Keratinocyte (primary cell): ENCODE results near the gene BLCAP. TPM values are rescaled to one million over a fixed set of nuclear protein-coding genes. Genes with fewer than 3 reads are reported as not detected.

Experiments used
- DNase-seq: peaks from one replicate; pipeline ENCODE4 v3.0.0-alpha.2; 2011; ENCODE audit warnings: low read depth, missing footprints, low spot score
- FAIRE-seq: peaks from 2 replicates; lab custom pipeline; 2011; peaks lifted over from hg19 to GRCh38; lab: Jason Lieb, UNC
- H2AFZ ChIP-seq: 2 replicates; pipeline ENCODE4 v1.6.0; 2012; ENCODE audit warnings: low read length, control low read depth, inconsistent platforms; ENCODE audit not compliant: control insufficient read depth
- H3K27ac ChIP-seq: 2 replicates; pipeline ENCODE4 v1.5.1; 2011; ENCODE audit warnings: low read length; ENCODE audit not compliant: control insufficient read depth, insufficient read depth
- H3K27me3 ChIP-seq: 3 replicates; pipeline ENCODE4 v1.6.0; 2011; ENCODE audit warnings: low read length; ENCODE audit not compliant: control insufficient read depth, insufficient read depth; ENCODE audit errors: extremely low read depth
- H3K36me3 ChIP-seq, 2 experiments: 2 replicates in 1 of 2; 3 replicates in 1 of 2; pipeline ENCODE4 v1.5.1; 2011; ENCODE audit warnings: low read length in 2 of 2, mild to moderate bottlenecking in 1 of 2; ENCODE audit not compliant: control insufficient read depth in 2 of 2, insufficient read depth in 2 of 2; ENCODE audit errors: extremely low read depth in 1 of 2
- H3K4me1 ChIP-seq: 3 replicates; pipeline ENCODE4 v1.5.1; 2011; ENCODE audit warnings: low read length; ENCODE audit not compliant: control insufficient read depth, insufficient read depth; ENCODE audit errors: extremely low read depth
- H3K4me2 ChIP-seq: 3 replicates; pipeline ENCODE4 v1.6.0; 2011; ENCODE audit warnings: low read depth, low read length; ENCODE audit not compliant: control insufficient read depth, insufficient read depth; ENCODE audit errors: extremely low read depth
- H3K4me3 ChIP-seq, 3 experiments: fragments of 200-600 bp in 1 of 3; sonication (generic) in 1 of 3; 2 replicates in 2 of 3; 3 replicates in 1 of 3; pipeline ENCODE4 v1.5.1; 2011 to 2016; ENCODE audit warnings: low read length in 3 of 3, mild to moderate bottlenecking in 3 of 3, control low read depth in 2 of 3, inconsistent platforms in 1 of 3, low read depth in 1 of 3, mixed read lengths in 1 of 3, mixed run types in 1 of 3, moderate library complexity in 1 of 3; ENCODE audit not compliant: control insufficient read depth in 2 of 3, insufficient read depth in 2 of 3; ENCODE audit errors: extremely low read depth in 1 of 3
- H3K79me2 ChIP-seq: 2 replicates; pipeline ENCODE4 v1.6.0; 2012; ENCODE audit warnings: low read length; ENCODE audit not compliant: control insufficient read depth, insufficient read depth
- H3K9ac ChIP-seq: 3 replicates; pipeline ENCODE4 v1.6.0; 2011; ENCODE audit warnings: low read length; ENCODE audit not compliant: control insufficient read depth, insufficient read depth; ENCODE audit errors: extremely low read depth
- H3K9me1 ChIP-seq: 3 replicates; pipeline ENCODE4 v1.6.0; 2011; ENCODE audit warnings: low read length; ENCODE audit not compliant: control insufficient read depth, insufficient read depth; ENCODE audit errors: extremely low read depth
- H3K9me3 ChIP-seq: 2 replicates; pipeline ENCODE4 v1.5.1; 2012; ENCODE audit warnings: low read depth, low read length; ENCODE audit not compliant: control insufficient read depth
- H4K20me1 ChIP-seq: 3 replicates; pipeline ENCODE4 v1.6.0; 2011; ENCODE audit warnings: low read length; ENCODE audit not compliant: control insufficient read depth, insufficient read depth; ENCODE audit errors: extremely low read depth
- CTCF ChIP-seq, 3 experiments: IDR thresholded peaks in 1 of 3; conservative IDR thresholded peaks in 1 of 3; optimal IDR thresholded peaks in 1 of 3; 2 replicates in 2 of 3; 3 replicates in 1 of 3; pipeline versions ENCODE3 to v1.5.1; 2011; ENCODE audit warnings: low read length in 3 of 3, mild to moderate bottlenecking in 3 of 3, moderate library complexity in 2 of 3, control low read depth in 1 of 3, inconsistent platforms in 1 of 3; ENCODE audit not compliant: insufficient read depth in 2 of 3; ENCODE audit errors: extremely low read depth in 1 of 3
- EZH2 ChIP-seq: IDR thresholded peaks from one replicate; pipeline ENCODE4 v1.6.1; 2012; ENCODE audit warnings: inconsistent platforms, mild to moderate bottlenecking, low read length, moderate library complexity
- dilution Hi-C: fragments of 300-500 bp; cut with MboI; formaldehyde crosslinking; loops from one replicate; pipeline ENCODE4 v1.7.0; 2020; ENCODE audit warnings: low sequenced_read_pairs; ENCODE audit not compliant: extremely low pct_ligation_motif_present
- polyA plus RNA-seq, 5 experiments: library from polyadenylated mRNA; depleted of rRNA in 3 of 5; stranded (reverse) in 3 of 5; stranded (forward) in 1 of 5; unstranded in 1 of 5; fragments of >200 nt; gene quantifications; 1 replicate in 1 of 5; 2 replicates in 3 of 5; 3 replicates in 1 of 5; pipeline versions ENCODE4 v1.2.1 to v1.2.3, GENCODE V29; 2011 to 2012; ENCODE audit warnings: missing spikeins in 2 of 5, low read depth in 1 of 5, low replicate concordance in 1 of 5

The BLCAP gene
- polyA plus RNA-seq, 1 donor (not counting 4 experiments of a cell fraction or from before 2014, with no cell fraction given) = 209 TPM

- Histone ChIP-seq H4K20me1 (peaks cover 42% of the 10 kb centered on the region), H3K4me1 (peaks cover 51% of the 10 kb centered on the region), H3K9me3 (no peaks in the 10 kb centered on the region), H3K36me3 (peaks cover 3 to 9% of the 10 kb centered on the region in 2 experiments), H3K79me2 (peaks cover 63% of the 10 kb centered on the region), H3K27ac (peak overlapping the region; percentile 98), H2AFZ (no peak overlapping the region), H3K4me3 (peak overlapping the region; percentile 88 to 94 (median 92)), H3K9ac (peak overlapping the region; percentile 94), H3K9me1 (peaks cover 17% of the 10 kb centered on the region), H3K27me3 (no peaks in the 10 kb centered on the region), H3K4me2 (peak overlapping the region; percentile 95)
- no peak for FAIRE-seq
- no peak for TF ChIP-seq CTCF (optimal IDR thresholded peaks at IDR 0.05 in 1 of 3, IDR thresholded peaks at IDR 0.05 in 1 of 3, conservative IDR thresholded peaks at IDR 0.05 in 1 of 3; ENCODE audit: extremely low read depth in 1 of 3, insufficient read depth in 2 of 3, low read length in 3 of 3)
- no peak for TF ChIP-seq EZH2
- dilution Hi-C loops = no loop called here
- DNase-seq = no peak
Measured at GRCh38 chr20:37525810-37526209, 1.9 kb downstream of the BLCAP start.

GRCh38 chr20:37524859-37525708 lies 2.6 kb downstream of the BLCAP start:
- dilution Hi-C loops = no loop called here
- Histone ChIP-seq H3K79me2 (peaks cover 70% of the 10 kb centered on the region), H3K9ac (peak overlapping the region; percentile 94), H3K27ac (peak overlapping the region; percentile 98), H3K4me1 (peaks cover 51% of the 10 kb centered on the region), H2AFZ (no peak overlapping the region), H3K27me3 (no peaks in the 10 kb centered on the region), H4K20me1 (peaks cover 48% of the 10 kb centered on the region), H3K9me3 (no peaks in the 10 kb centered on the region), H3K36me3 (peaks cover 6 to 13% of the 10 kb centered on the region in 2 experiments), H3K4me2 (peak overlapping the region; percentile 95), H3K4me3 (peak overlapping the region; percentile 88 to 94 (median 92)), H3K9me1 (peaks cover 17% of the 10 kb centered on the region)
- TF ChIP-seq EZH2 (no peak), CTCF (optimal IDR thresholded peaks at IDR 0.05 in 1 of 3, IDR thresholded peaks at IDR 0.05 in 1 of 3, conservative IDR thresholded peaks at IDR 0.05 in 1 of 3; ENCODE audit: extremely low read depth in 1 of 3, insufficient read depth in 2 of 3, low read length in 3 of 3) (no peak)
- DNase-seq (peak; percentile 88), FAIRE-seq (peak; percentile 96)
